ENCODE data around the gene RGS11.
"Not testable (repeated sequence)": the region's sequence is repeated elsewhere in the genome, so short reads cannot be mapped to it uniquely, and the experiment has no call there.

Gene RGS11

DNA sequence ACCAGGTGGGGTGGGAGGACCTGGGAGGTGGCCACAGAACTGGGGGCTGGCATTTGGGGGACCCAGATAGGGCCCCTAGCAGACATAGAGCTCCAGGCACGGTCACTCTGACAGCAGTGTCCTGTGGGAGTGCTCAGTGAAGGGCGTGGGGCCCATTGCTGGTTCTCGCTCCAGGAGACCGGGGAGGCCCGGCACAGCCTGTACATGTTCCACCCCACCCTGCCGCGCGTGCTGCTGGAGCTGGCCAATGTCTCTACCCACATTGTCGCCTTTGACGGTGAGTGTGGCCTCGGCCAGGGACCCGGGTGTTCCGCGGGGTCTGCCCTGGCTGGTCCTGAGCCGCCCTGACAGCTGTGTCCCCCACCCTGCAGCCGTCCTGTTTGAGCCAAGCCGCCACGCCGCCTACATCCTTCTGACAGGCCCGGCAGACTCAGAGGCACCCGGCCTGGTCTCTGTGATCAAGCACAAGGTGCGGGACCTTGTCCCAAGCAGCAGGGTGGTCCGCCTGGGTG lies 11.2 kb downstream of the RGS11 start:
- Histone ChIP-seq H3K9ac (no peak overlapping the region), H4K20me1 (peaks cover 0 to 91% (median 0%) of the 10 kb centered on the region in 11 experiments; a peak in 9 of 22 replicates), H3K36me3 (peaks cover 47 to 71% (median 60%) of the 10 kb centered on the region in 11 experiments), H3K4me2 (no peak overlapping the region), H3K4me3 (no peak overlapping the region), H3K9me3 (replicated peaks in 1 of 11) (no peaks in the 10 kb centered on the region), H3K27ac (no peak overlapping the region), H3K4me1 (peaks cover 0 to 6% (median 1%) of the 10 kb centered on the region in 10 experiments; a peak in 11 of 20 replicates), H3K27me3 (no peaks in the 10 kb centered on the region)
- no peak for TF ChIP-seq Cebpa-rat (IDR thresholded peaks at IDR 0.05)

DNA sequence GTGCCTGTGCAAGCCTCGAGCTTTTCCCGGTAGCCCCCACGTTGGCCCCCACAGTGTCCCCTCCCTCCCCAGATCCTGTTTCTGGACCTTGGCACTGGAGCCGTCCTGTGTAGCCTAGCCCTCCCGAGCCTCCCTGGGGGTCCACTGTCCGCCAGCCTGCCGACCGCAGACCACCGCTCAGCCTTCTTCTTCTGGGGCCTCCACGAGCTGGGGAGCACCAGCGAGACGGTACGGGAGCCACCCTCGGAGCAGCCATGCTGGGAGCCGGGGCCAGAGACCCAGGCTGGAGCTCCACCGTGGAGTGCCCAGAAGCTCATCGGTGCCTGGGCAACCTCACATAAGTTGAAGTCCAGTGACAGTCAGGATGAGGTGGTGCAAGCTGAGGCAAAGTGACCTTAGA lies 11.8 kb downstream of the RGS11 start:
- no peak for TF ChIP-seq Cebpa-rat (IDR thresholded peaks at IDR 0.05)

DNA sequence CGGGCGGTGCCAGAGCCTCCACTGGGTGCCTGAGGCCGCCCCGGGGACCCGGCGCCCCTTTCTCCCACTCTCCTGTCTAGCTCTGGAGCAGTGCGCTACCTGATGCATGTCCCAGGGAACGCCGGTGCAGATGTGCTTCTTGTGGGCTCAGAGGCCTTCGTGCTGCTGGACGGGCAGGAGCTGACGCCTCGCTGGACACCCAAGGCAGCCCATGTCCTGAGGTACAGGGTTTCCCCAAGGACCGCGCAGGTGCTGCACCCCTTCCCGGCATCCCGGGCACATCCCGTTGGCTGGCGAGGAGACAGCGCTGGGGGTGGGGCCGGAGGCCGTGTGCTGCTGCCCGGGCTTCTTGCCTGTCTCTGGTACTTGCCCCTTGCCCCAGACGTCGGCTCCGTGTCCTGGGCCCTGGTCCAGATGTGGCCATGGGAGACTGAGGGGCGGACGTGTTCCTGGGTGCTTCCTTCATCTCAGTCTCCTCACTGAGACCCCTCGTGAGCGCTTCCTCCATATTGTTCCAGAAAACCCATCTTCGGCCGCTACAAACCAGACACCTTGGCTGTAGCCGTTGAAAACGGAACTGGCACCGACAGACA lies 12.5 kb downstream of the RGS11 start:
- Histone ChIP-seq H3K4me3 (no peak overlapping the region), H3K9me3 (replicated peaks in 1 of 11) (no peaks in the 10 kb centered on the region), H3K27me3 (no peaks in the 10 kb centered on the region), H3K9ac (no peak overlapping the region), H3K27ac (no peak overlapping the region), H3K4me1 (peaks cover 0 to 16% (median 12%) of the 10 kb centered on the region in 10 experiments; a peak in 16 of 20 replicates), H3K4me2 (no peak overlapping the region), H4K20me1 (peaks cover 0 to 81% (median 0%) of the 10 kb centered on the region in 11 experiments; a peak in 9 of 22 replicates), H3K36me3 (peaks cover 49 to 79% (median 66%) of the 10 kb centered on the region in 11 experiments)
- no peak for TF ChIP-seq Cebpa-rat (IDR thresholded peaks at IDR 0.05)

More for the DNA sequence above, 11.8 kb downstream of the RGS11 start:
- Histone ChIP-seq H3K4me3 (no peak overlapping the region), H3K4me2 (no peak overlapping the region), H3K27ac (no peak overlapping the region), H3K36me3 (peaks cover 49 to 75% (median 64%) of the 10 kb centered on the region in 11 experiments), H4K20me1 (peaks cover 0 to 87% (median 0%) of the 10 kb centered on the region in 11 experiments; a peak in 9 of 22 replicates), H3K4me1 (peaks cover 0 to 12% (median 7%) of the 10 kb centered on the region in 10 experiments; a peak in 16 of 20 replicates), H3K9ac (no peak overlapping the region), H3K9me3 (replicated peaks in 1 of 11) (no peaks in the 10 kb centered on the region), H3K27me3 (no peaks in the 10 kb centered on the region)

DNA sequence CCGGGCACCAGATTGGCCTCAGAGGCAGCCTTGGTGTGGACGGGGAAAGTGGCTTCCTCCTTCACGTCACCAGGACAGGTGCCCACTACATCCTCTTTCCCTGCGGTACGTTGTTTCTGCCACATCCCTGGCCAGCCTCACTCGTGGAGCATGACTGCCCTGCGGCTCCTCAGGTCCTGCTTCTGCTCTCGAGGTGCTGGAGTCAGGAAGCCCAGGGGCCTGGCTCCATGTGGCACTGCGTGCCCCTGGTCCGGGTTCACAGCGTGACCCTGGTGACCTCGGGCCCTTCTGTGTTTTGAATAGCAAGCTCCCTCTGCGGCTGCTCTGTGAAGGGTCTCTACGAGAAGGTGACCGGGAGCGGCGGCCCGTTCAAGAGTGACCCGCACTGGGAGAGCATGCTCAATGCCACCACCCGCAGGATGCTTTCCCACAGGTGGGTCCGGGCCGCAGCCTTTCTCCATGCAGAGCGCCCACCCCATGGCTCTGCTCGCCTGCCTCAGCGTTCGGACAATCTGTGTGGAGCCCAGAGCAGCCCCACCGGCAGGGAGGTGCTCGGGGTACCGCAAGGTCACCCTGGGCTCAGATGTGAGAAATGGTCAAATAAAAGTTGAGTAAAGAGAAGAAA lies 13.5 kb downstream of the RGS11 start:
- H3K4me2 ChIP-seq = no peak overlapping the region

DNA sequence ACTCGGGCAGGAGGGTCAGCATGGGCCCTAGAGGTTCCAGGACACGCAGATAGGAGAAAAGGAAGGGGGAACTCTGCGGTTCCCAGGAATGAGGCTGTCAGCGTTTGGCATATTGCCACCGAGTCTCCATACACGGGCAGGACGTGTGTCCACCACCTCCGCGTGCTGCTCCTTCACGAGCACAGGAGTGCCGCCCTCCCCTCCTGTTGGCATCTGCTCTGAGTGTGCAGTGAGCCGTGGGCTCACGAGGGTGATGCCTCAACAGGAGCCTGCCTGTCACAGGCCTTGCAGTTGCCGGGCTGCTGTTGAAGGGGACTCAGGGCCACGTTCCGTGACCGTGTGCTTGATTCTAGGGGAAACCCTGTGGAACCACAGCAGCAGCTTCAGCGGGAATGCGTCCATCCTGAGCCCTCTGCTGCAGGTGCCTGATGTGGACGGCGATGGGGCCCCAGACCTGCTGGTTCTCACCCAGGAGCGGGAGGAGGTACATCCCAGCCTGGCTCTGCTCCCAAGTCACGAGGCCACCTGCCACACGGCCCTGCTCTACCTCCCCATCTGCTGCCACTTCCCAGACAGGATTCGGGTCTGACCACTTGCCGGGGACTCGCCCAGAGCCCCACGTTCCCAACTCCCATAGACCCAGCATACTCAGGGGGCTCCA lies 14.6 kb downstream of the RGS11 start:
- peaks cover 66 to 94% (median 83%) of the 10 kb centered on the region in 11 experiments for H3K36me3 ChIP-seq
- no peak for TF ChIP-seq Cebpa-rat (IDR thresholded peaks at IDR 0.05)

More for the DNA sequence above, 13.5 kb downstream of the RGS11 start:
- Histone ChIP-seq H3K36me3 (peaks cover 55 to 87% (median 73%) of the 10 kb centered on the region in 11 experiments), H3K9me3 (replicated peaks in 1 of 11) (no peaks in the 10 kb centered on the region), H3K9ac (no peak overlapping the region), H3K27ac (no peak overlapping the region), H4K20me1 (peaks cover 0 to 74% (median 0%) of the 10 kb centered on the region in 11 experiments; a peak in 9 of 22 replicates), H3K27me3 (no peaks in the 10 kb centered on the region), H3K4me1 (peaks cover 0 to 16% (median 12%) of the 10 kb centered on the region in 10 experiments; a peak in 16 of 20 replicates), H3K4me3 (no peak overlapping the region)
- TF ChIP-seq Cebpa-rat (IDR thresholded peaks at IDR 0.05) = no peak

DNA sequence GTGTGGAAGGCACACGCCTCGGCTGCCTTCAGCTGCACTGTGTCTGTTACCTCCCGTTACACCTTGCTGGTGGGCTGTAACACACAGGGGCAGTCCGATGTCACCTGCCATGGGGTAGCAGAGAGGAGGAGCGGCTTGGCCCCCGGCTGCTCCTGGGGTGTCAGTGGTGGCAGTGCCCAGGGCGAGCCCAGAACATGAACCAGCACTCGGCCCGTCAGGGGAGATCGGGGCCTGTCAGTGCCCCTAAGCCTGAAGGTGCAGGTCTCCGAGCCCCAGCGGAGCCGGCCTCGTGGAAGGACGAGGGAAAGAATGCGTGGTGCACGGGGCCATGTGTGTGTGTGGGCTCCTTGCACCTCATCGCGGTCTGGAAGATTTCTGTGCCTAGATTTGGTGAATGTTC lies 15.4 kb downstream of the RGS11 start:
- Histone ChIP-seq H3K9me3 (replicated peaks in 1 of 11) (peaks cover 0 to 7% (median 0%) of the 10 kb centered on the region in 11 experiments; a peak in 3 of 22 replicates), H3K27ac (peak overlapping the region in 1 of 11 experiments; percentile 20; a peak in 1 of 22 replicates), H3K27me3 (no peaks in the 10 kb centered on the region), H3K4me2 (no peak overlapping the region), H3K4me3 (no peak overlapping the region), H3K36me3 (peaks cover 70 to 94% (median 88%) of the 10 kb centered on the region in 11 experiments), H3K9ac (no peak overlapping the region), H3K4me1 (peaks cover 5 to 26% (median 17%) of the 10 kb centered on the region in 10 experiments; a peak in 19 of 20 replicates), H4K20me1 (peaks cover 0 to 55% (median 0%) of the 10 kb centered on the region in 11 experiments; a peak in 7 of 22 replicates)
- no peak for TF ChIP-seq Cebpa-rat (IDR thresholded peaks at IDR 0.05)

More for the DNA sequence above, 14.6 kb downstream of the RGS11 start:
- Histone ChIP-seq H3K4me1 (peaks cover 0 to 18% (median 12%) of the 10 kb centered on the region in 10 experiments; a peak in 16 of 20 replicates), H4K20me1 (peaks cover 0 to 64% (median 0%) of the 10 kb centered on the region in 11 experiments; a peak in 9 of 22 replicates), H3K27ac (no peak overlapping the region), H3K27me3 (no peaks in the 10 kb centered on the region), H3K4me3 (no peak overlapping the region), H3K9ac (no peak overlapping the region; a peak in 1 of 22 replicates), H3K4me2 (no peak overlapping the region), H3K9me3 (replicated peaks in 1 of 11) (no peaks in the 10 kb centered on the region; a peak in 1 of 22 replicates)

DNA sequence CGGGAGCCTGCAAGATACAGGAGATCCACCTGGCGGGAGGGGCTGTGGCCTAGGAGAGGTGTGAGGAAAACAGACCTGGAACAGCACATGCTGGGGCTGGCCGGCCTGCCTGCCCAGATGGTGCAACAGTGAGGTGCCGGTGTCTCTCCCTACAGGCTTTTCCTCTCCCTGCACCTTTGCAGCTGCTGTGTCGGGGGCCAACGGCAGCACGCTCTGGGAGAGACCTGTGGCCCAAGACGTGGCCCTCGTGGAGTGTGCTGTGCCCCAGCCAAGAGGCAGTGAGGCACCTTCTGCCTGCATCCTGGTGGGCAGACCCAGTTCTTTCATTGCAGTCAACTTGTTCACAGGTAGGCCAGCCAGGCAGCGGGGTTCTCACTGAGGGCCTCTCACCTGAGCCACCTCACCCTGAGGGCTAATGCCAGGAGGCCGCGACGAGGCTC lies 15.9 kb downstream of the RGS11 start:
- Histone ChIP-seq H3K4me1 (peaks cover 5 to 31% (median 22%) of the 10 kb centered on the region in 10 experiments), H3K4me2 (peak overlapping the region in 4 of 11 experiments; percentile 43 to 71 (median 56); a peak in 9 of 22 replicates), H3K27me3 (no peaks in the 10 kb centered on the region), H3K9me3 (replicated peaks in 1 of 11) (peaks cover 0 to 8% (median 0%) of the 10 kb centered on the region in 11 experiments; a peak in 3 of 22 replicates), H4K20me1 (peaks cover 0 to 50% (median 0%) of the 10 kb centered on the region in 11 experiments; a peak in 7 of 22 replicates), H3K36me3 (peaks cover 69 to 94% (median 88%) of the 10 kb centered on the region in 11 experiments), H3K27ac (peak overlapping the region in 2 of 11 experiments; percentile 20 to 21; a peak in 4 of 22 replicates), H3K4me3 (no peak overlapping the region), H3K9ac (peak overlapping the region in 1 of 11 experiments; percentile 20; a peak in 1 of 22 replicates)
- no peak for TF ChIP-seq Cebpa-rat (IDR thresholded peaks at IDR 0.05)

DNA sequence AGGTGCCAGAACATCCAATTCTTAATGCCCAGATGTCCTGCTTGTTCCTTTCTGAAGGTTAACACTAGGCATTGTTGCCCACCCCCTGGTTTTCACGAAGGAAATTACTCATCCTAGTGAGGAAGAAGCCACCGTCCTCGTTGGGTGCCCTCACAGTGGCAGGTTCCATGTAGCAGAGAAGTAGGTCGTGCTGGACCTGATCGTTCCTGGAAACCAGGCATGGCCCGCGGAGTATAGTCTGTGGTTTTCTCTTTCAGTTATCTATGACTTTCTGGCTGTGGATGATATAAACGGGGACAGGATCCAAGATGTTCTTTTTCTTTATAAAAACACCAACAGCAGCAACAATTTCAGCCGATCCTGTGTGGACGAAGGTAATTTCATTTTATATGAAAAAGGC lies 16.5 kb downstream of the RGS11 start:
- TF ChIP-seq Cebpa-rat (IDR thresholded peaks at IDR 0.05) = no peak
- peaks cover 0 to 44% (median 0%) of the 10 kb centered on the region in 11 experiments; a peak in 7 of 22 replicates for H4K20me1 ChIP-seq
- H3K4me3 ChIP-seq = no peak overlapping the region
- H3K27ac ChIP-seq = peak overlapping the region in 5 of 11 experiments; percentile 2 to 48 (median 20); a peak in 6 of 22 replicates
- H3K4me1 ChIP-seq = peaks cover 6 to 37% (median 28%) of the 10 kb centered on the region in 10 experiments
- H3K9me3 ChIP-seq (replicated peaks in 1 of 11) = peaks cover 0 to 8% (median 0%) of the 10 kb centered on the region in 11 experiments; a peak in 3 of 22 replicates
- no peaks in the 10 kb centered on the region for H3K27me3 ChIP-seq
- H3K9ac ChIP-seq = peak overlapping the region in 4 of 11 experiments; percentile 2 to 44 (median 24); a peak in 4 of 22 replicates
- peak overlapping the region in 8 of 11 experiments; percentile 11 to 71 (median 41); a peak in 13 of 22 replicates for H3K4me2 ChIP-seq
- H3K36me3 ChIP-seq = peaks cover 63 to 94% (median 88%) of the 10 kb centered on the region in 11 experiments

DNA sequence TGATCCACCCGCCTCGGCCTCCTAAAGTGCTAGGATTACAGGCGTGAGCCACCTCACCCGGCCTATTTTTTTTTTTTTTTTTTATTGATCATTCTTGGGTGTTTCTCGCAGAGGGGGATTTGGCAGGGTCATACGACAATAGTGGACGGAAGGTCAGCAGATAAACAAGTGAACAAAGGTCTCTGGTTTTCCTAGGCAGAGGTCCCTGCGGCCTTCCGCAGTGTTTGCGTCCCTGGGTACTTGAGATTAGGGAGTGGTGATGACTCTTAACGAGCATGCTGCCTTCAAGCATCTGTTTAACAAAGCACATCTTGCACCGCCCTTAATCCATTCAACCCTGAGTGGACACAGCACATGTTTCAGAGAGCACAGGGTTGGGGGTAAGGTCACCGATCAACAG lies 17.7 kb downstream of the RGS11 start:
- H3K9ac ChIP-seq; H3K4me3 ChIP-seq; H3K9me3 ChIP-seq (replicated peaks in 1 of 11); H3K27me3 ChIP-seq; H3K4me2 ChIP-seq; H3K27ac ChIP-seq: not testable (repeated sequence)
- peaks cover 52 to 88% (median 81%) of the 10 kb centered on the region in 11 experiments for H3K36me3 ChIP-seq
- H4K20me1 ChIP-seq = peaks cover 0 to 33% (median 0%) of the 10 kb centered on the region in 11 experiments; a peak in 7 of 22 replicates
- peaks cover 17 to 48% (median 40%) of the 10 kb centered on the region in 10 experiments for H3K4me1 ChIP-seq

Measured in BLaER1 treated with 17β-estradiol and CSF1 and Interleukin-3, amounts not matched to agents 10 nM and 100 nM (cell line).